ENCODE results near the gene SAFB2. TPM values are rescaled to one million over a fixed set of nuclear protein-coding genes. Genes with fewer than 3 reads are reported as not detected.
A peak's percentile ranks its signal among the peaks of the same experiment; 100 is the strongest.

SAFB2 gene
- total and polyA plus RNA-seq, 9 of the 15 experiments (the other 6 are each of a cell fraction or from before 2014, with no cell fraction given): 4.5 to 103 (median 47.3) TPM

DNA sequence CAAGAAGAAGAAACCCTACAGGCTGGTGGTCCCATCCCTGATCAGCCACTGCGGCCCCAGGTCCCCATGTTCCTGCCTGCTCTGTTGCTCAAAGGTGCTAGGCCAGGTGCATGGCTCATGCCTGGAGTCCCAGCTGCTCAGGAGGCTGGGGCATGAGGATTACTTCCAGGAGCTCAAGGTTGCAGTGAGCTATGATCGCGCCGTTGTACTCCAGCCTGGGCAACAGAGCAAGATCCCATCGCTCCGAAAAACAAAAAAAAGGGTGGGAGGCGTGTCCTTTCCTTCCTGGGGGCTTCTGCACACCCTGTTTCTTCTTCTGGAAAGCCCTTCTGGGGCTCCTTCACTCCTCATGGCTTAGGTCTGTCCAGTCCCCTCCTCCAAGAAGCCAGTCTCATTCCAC is 42.9 kb downstream of the SAFB2 start:
- 87% methylated on average over 6 of the region's 7 CpGs for WGBS (ENCODE audit: insufficient coverage, low coverage, missing lambda C conversion rate)
- CTCF ChIA-PET (ENCODE audit: low intra/inter-chr PET ratio): no interaction called here
- FAIRE-seq: no peak

GRCh38 chr19:5579286-5579685 is 43.3 kb downstream of the SAFB2 start:
- FAIRE-seq (no peak), DNase-seq (ENCODE audit: extremely low read depth in 1 of 4, low spot score in 3 of 4) (no peak), ATAC-seq (no peak)
- in situ Hi-C loops (cut with MboI) (no loop called here), intact Hi-C loops (cut with micrococcal nuclease) (loop anchor here (5.0 kb wide), 1 partner anchor 57 kb away; no protein-coding TSS in a partner anchor)
- Histone ChIP-seq H3K27me3 (ENCODE audit: control insufficient read depth in 2 of 2, insufficient read depth in 2 of 2, low read length in 2 of 2) (no peaks in the 10 kb centered on the region), H3K27ac (ENCODE audit: extremely low read depth, low read depth, low read length) (no peak overlapping the region), H3K9me1 (ENCODE audit: control insufficient read depth, insufficient read depth, low read length) (no peaks in the 10 kb centered on the region), H3K36me3 (ENCODE audit: control insufficient read depth, insufficient read depth, low read length) (peaks cover 19% of the 10 kb centered on the region; the same call in 1 of the 3 replicates), H2AFZ (ENCODE audit: low read depth, low read length) (no peak overlapping the region), H3K9me3 (replicated peaks; ENCODE audit: control insufficient read depth, insufficient read depth, low read depth, low read length) (no peaks in the 10 kb centered on the region), H3K4me1 (replicated peaks in 1 of 2; ENCODE audit: control insufficient read depth in 2 of 2, insufficient read depth in 2 of 2, low read length in 2 of 2) (peaks cover 0 to 12% of the 10 kb centered on the region in 2 experiments; a peak in 3 of 5 replicates), H3K9ac (ENCODE audit: insufficient read depth in 1 of 2, low read depth in 2 of 2, low read length in 2 of 2) (no peak overlapping the region), H3K79me2 (ENCODE audit: control insufficient read depth, insufficient read depth, low read length) (no peaks in the 10 kb centered on the region), H4K20me1 (replicated peaks; ENCODE audit: control insufficient read depth, insufficient read depth, low read length) (no peaks in the 10 kb centered on the region), H3K4me3 (no peak overlapping the region), H3K4me2 (ENCODE audit: insufficient read depth, low read length) (no peak overlapping the region)
- no TSS peak for BruUV-seq (replicated peaks)
- no peak for TF ChIP-seq DIDO1 (tag; IDR thresholded peaks at IDR 0.05; ENCODE audit: low read depth)
- no peak for TF ChIP-seq CEBPB (tag; IDR thresholded peaks at IDR 0.05)
- no peak for TF ChIP-seq CREB3 (tag; conservative IDR thresholded peaks at IDR 0.05; ENCODE audit: low read depth)
- TF ChIP-seq SREBF1 (IDR thresholded peaks at IDR 0.05; ENCODE audit: borderline replicate concordance, low read depth, low read length): no peak
- no peak for TF ChIP-seq MIER1 (IDR thresholded peaks at IDR 0.05; ENCODE audit: low read depth)
- TF ChIP-seq, protein P1, sequence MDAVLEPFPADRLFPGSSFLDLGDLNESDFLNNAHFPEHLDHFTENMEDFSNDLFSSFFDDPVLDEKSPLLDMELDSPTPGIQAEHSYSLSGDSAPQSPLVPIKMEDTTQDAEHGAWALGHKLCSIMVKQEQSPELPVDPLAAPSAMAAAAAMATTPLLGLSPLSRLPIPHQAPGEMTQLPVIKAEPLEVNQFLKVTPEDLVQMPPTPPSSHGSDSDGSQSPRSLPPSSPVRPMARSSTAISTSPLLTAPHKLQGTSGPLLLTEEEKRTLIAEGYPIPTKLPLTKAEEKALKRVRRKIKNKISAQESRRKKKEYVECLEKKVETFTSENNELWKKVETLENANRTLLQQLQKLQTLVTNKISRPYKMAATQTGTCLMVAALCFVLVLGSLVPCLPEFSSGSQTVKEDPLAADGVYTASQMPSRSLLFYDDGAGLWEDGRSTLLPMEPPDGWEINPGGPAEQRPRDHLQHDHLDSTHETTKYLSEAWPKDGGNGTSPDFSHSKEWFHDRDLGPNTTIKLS (IDR thresholded peaks at IDR 0.05; ENCODE audit: borderline replicate concordance, low read depth): no peak
- TF ChIP-seq E4F1 (CRISPR knock-in tag; IDR thresholded peaks at IDR 0.05; ENCODE audit: borderline replicate concordance): no peak
- no peak for TF ChIP-seq KLF10 (CRISPR knock-in tag; IDR thresholded peaks at IDR 0.05)
- WGBS (ENCODE audit: insufficient coverage, low coverage, missing lambda C conversion rate): 76% methylated on average over 6 of the region's 6 CpGs
- CTCF ChIA-PET (ENCODE audit: low intra/inter-chr PET ratio): no interaction called here
- POLR2A ChIA-PET: interaction anchor here (0.6 to 1.4 kb wide), 3 partner anchors 15 to 221 kb away, joined by 3 to 5 read pairs (median 3); no protein-coding TSS in a partner anchor

More for the DNA sequence above, 42.9 kb downstream of the SAFB2 start:
- ATAC-seq (no peak), DNase-seq (ENCODE audit: extremely low read depth in 1 of 4, low spot score in 3 of 4) (no peak)
- no peaks in the 10 kb centered on the region for H3K79me2 ChIP-seq (ENCODE audit: control insufficient read depth, insufficient read depth, low read length)
- H3K27me3 ChIP-seq (ENCODE audit: control insufficient read depth in 2 of 2, insufficient read depth in 2 of 2, low read length in 2 of 2): no peaks in the 10 kb centered on the region
- POLR2A ChIA-PET: interaction anchor here (0.6 to 1.4 kb wide), 3 partner anchors 35 to 220 kb away, joined by 3 read pairs; partner anchors contain the start of genes SAFB and SAFB2
- no peak overlapping the region for H2AFZ ChIP-seq (ENCODE audit: low read depth, low read length)
- in situ Hi-C loops (cut with MboI): no loop called here
- intact Hi-C loops (cut with micrococcal nuclease): loop anchor here (5.0 kb wide), 1 partner anchor 57 kb away; no protein-coding TSS in a partner anchor
- no peak overlapping the region for H3K4me3 ChIP-seq
- TF ChIP-seq ZNF121 (CRISPR knock-in tag; conservative IDR thresholded peaks at IDR 0.05): peak; percentile 83
- no peak for TF ChIP-seq FOXA3 (CRISPR knock-in tag; conservative IDR thresholded peaks at IDR 0.05 in 1 of 2, IDR thresholded peaks at IDR 0.05 in 1 of 2)
- no peaks in the 10 kb centered on the region for H3K9me1 ChIP-seq (ENCODE audit: control insufficient read depth, insufficient read depth, low read length)
- H3K4me2 ChIP-seq (ENCODE audit: insufficient read depth, low read length): no peak overlapping the region
- H3K36me3 ChIP-seq (ENCODE audit: control insufficient read depth, insufficient read depth, low read length): peaks cover 23% of the 10 kb centered on the region; the same call in 1 of the 3 replicates
- BruUV-seq (replicated peaks): no TSS peak
- H3K9me3 ChIP-seq (replicated peaks; ENCODE audit: control insufficient read depth, insufficient read depth, low read depth, low read length): no peaks in the 10 kb centered on the region
- H3K9ac ChIP-seq (ENCODE audit: insufficient read depth in 1 of 2, low read depth in 2 of 2, low read length in 2 of 2): no peak overlapping the region
- H3K27ac ChIP-seq (ENCODE audit: extremely low read depth, low read depth, low read length): no peak overlapping the region
- H3K4me1 ChIP-seq (replicated peaks in 1 of 2; ENCODE audit: control insufficient read depth in 2 of 2, insufficient read depth in 2 of 2, low read length in 2 of 2): peaks cover 0 to 12% of the 10 kb centered on the region in 2 experiments; a peak in 3 of 5 replicates
- no peaks in the 10 kb centered on the region for H4K20me1 ChIP-seq (replicated peaks; ENCODE audit: control insufficient read depth, insufficient read depth, low read length)

Measured in K562 (cell line).